Activated CD4-positive, alpha-beta T cell treated with anti-CD3 and anti-CD28 coated beads for 1 hour (primary cell): ENCODE results near the gene LZTFL1.

Experiments
- DNase-seq: peaks from one replicate; pipeline ENCODE4 v3.0.0-alpha.2; 2020

LZTFL1 gene

GRCh38 chr3:45841757-45842491 lies at the start of gene LZTFL1:
Gene LZTFL1 (minus strand): TSS chr3:45842119. CDS start chr3:45841991, 128 bp downstream.
- DNase-seq, result peak; percentile 83

- DNase-seq, result no peak
Observed at GRCh38 chr3:45890405-45890804, 48.5 kb upstream of the LZTFL1 start.

- no peak for DNase-seq
Observed at GRCh38 chr3:45889337-45889736, 47.4 kb upstream of the LZTFL1 start.

GRCh38 chr3:45887759-45888511 lies 46.0 kb upstream of the LZTFL1 start:
- DNase-seq, result no peak

- DNase-seq, result no peak
Observed at GRCh38 chr3:45887285-45887684, 45.4 kb upstream of the LZTFL1 start.

GRCh38 chr3:45885979-45886705 lies 44.2 kb upstream of the LZTFL1 start, which contains the start of gene CCR9:
Gene CCR9 (plus strand): TSS chr3:45886543. CDS start chr3:45894934, 8,391 bp downstream.
- DNase-seq, result no peak

- DNase-seq, result no peak
Observed at GRCh38 chr3:45884368-45885201, 42.7 kb upstream of the LZTFL1 start.

GRCh38 chr3:45881078-45882022 lies 39.4 kb upstream of the LZTFL1 start:
- no peak for DNase-seq

DNA sequence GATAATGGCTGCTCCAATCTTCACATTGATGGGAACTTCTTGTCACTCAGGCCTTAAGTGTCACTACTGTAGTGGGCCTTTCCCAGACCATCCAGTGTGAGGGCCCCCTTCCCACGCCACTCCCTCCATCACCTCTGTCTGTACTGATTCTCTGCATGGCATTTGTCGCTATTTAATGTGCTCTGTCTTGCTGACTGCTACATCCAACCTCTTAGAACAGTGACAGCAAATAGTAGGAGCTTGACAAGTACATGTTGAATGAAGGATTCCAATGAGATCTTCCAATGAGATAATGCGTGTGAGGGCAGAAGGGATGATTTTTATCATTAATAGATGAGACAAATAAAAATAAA lies 38.8 kb upstream of the LZTFL1 start:
- no peak for DNase-seq

DNA sequence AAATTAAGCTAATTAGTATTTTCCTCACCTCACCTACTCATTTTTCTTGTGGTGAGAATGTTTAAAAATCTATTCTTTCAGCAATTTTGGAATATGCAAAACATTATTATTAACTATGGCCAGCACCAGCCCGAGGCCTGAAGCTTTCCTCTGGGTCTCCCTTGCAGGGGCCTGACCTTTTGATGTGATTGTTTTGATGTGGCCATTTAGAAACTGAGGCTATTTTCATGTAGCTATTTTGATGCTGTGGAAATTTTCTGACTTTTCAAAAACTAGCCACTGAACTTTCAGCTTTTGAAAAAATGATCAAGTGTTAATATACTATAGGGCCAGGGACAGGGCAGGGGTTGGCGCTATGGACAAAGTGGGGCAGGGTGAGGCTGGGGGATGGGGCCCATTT lies 36.2 kb upstream of the LZTFL1 start:
- no peak for DNase-seq

- no peak for DNase-seq
Observed at GRCh38 chr3:45874677-45875346, 32.9 kb upstream of the LZTFL1 start.

DNA sequence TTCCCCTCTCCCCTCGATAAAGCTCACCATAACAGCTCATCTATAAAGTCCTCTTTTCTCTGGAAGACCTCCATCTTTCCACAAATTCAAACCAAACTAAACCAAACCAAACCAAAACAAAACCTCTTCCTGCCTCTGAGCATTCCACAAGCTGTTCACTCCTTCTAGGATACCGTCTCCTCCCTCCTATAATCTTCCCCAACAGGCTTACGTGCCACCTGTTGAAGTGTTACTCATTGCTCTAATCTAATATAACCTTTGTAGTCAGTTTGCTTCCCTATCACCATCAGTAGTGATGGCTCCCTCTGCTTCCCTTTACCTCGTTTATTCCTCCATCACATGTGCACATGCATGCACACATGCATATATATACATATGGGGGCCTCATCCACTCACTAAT lies 31.7 kb upstream of the LZTFL1 start:
- no peak for DNase-seq

GRCh38 chr3:45873036-45873435 lies 31.1 kb upstream of the LZTFL1 start:
- DNase-seq, result no peak

- no peak for DNase-seq
Observed at GRCh38 chr3:45872569-45872968, 30.6 kb upstream of the LZTFL1 start.

DNA sequence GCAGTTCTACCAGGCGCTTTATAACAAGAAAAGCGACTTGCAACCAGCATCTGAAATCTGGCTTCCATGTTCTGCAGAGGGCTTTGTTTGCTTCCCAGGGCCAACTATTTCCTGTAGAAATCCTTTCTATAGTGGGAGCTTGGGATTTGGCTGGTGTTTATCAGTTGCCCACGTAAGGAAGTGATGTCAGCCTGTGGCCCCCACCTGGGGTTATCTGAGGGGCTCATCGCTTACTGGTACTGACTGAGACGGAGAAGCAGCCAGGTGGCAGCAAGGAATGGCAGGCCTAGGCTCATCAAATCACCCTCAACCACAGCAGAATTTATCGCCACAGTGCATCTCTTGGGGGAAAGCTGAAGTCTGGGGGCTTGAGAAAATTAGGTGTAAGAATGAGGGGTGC lies 29.9 kb upstream of the LZTFL1 start:
- DNase-seq, result no peak

GRCh38 chr3:45870099-45870498 lies 28.2 kb upstream of the LZTFL1 start:
- DNase-seq, result peak; percentile 40

- DNase-seq, result no peak
Observed at GRCh38 chr3:45869638-45870037, 27.7 kb upstream of the LZTFL1 start.

DNA sequence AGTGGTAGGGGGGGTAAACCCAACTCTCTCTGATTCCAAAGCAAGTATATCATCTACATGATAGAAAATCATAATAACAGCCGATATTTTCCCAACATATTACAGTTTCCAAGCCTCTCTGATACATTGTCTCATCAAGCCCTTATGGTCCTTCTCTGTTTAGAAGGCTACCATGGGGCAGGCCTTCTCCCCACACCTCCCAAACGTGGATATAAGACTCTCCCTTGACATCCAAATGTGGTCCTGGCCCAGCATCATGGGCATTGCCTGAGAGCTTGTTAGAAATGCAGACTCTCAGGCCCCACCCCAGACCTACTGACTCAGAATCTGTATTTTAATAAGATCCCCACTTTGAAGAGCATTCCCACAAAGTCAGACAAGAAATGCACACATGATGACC lies 26.7 kb upstream of the LZTFL1 start:
- no peak for DNase-seq

GRCh38 chr3:45868213-45868612 lies 26.3 kb upstream of the LZTFL1 start:
- no peak for DNase-seq

DNA sequence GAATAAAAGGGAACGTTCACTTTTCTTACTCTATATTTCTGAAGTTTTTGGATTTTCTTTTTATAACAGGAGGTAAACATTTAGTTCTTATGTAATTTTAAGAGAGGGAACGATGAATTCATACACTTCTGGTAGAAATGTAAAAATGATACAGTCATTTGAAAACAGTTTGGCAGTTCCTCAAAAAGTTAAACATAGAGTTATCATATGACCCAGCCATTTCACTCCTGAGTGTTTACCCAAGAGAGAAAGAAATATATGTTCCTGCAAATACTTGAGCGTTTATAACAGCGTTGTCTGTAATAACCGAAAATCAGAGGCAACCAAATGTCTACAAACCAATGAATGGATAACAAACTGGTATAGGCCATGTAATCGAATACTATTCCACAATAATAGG lies 23.6 kb upstream of the LZTFL1 start:
- no peak for DNase-seq
